Endothelial cell of umbilical vein (primary cell): ENCODE data around the gene MACROD2. TPM values are rescaled to one million over a fixed set of nuclear protein-coding genes. Genes with fewer than 3 reads are reported as not detected.

ENCODE experiments used
- BruUV-seq: library from RNA; stranded (reverse); fragments of 400-500 nt; replicated peaks from 2 replicates; lab custom pipeline; 2021; lab: Mats Ljungman, UMichigan
- CTCF ChIA-PET: fragments of 300-600, 350-600 bp; sonication (Branson Sonifier 250); formaldehyde crosslinking; loops from one replicate; lab custom pipeline; 2021; ENCODE audit warnings: antibody characterized with exemption, inconsistent platforms; lab: Charles Lee
- POLR2A ChIA-PET: fragments of 300-600, 350-600 bp; sonication (Branson Sonifier 250); formaldehyde crosslinking; loops from one replicate; lab custom pipeline; 2021; ENCODE audit warnings: antibody characterized with exemption, inconsistent platforms; lab: Charles Lee
- DNase-seq: peaks from one replicate; pipeline ENCODE4 v3.0.0-alpha.2; 2011; ENCODE audit warnings: low read depth, low spot score
- FAIRE-seq: peaks from 2 replicates; lab custom pipeline; 2011; peaks lifted over from hg19 to GRCh38; lab: Jason Lieb, UNC
- H2AFZ ChIP-seq: 2 replicates; pipeline ENCODE4 v1.6.0; 2012; ENCODE audit warnings: low read depth, low read length, control low read depth, inconsistent platforms
- H3K27ac ChIP-seq: 2 replicates; pipeline ENCODE4 v1.5.1; 2011; ENCODE audit warnings: low read depth, mild to moderate bottlenecking, control low read depth, low read length, moderate library complexity; ENCODE audit not compliant: insufficient read depth
- H3K27me3 ChIP-seq, 2 experiments: 2 replicates each; pipeline versions ENCODE4 v1.6.0 to v1.6.1; 2011; ENCODE audit warnings: low read length in 2 of 2, mixed read lengths in 1 of 2; ENCODE audit not compliant: control insufficient read depth in 2 of 2, insufficient read depth in 2 of 2
- H3K36me3 ChIP-seq, 2 experiments: 2 replicates in 1 of 2; 3 replicates in 1 of 2; pipeline ENCODE4 v1.5.1; 2011; ENCODE audit warnings: low read length in 2 of 2, mild to moderate bottlenecking in 1 of 2, moderate library complexity in 1 of 2; ENCODE audit not compliant: control insufficient read depth in 2 of 2, insufficient read depth in 2 of 2; ENCODE audit errors: extremely low read depth in 1 of 2
- H3K4me1 ChIP-seq: 3 replicates; pipeline ENCODE4 v1.5.1; 2011; ENCODE audit warnings: mild to moderate bottlenecking, low read length; ENCODE audit not compliant: control insufficient read depth, insufficient read depth; ENCODE audit errors: extremely low read depth
- H3K4me2 ChIP-seq: 2 replicates; pipeline ENCODE4 v1.6.1; 2011; ENCODE audit warnings: low read length, control low read depth, mixed read lengths; ENCODE audit not compliant: insufficient read depth
- H3K4me3 ChIP-seq, 3 experiments: fragments of 200-600 bp in 1 of 3; sonication (generic), shearing (Covaris generic) in 1 of 3; replicated peaks in 1 of 3; 2 replicates each; pipeline ENCODE4 v1.5.1; 2011 to 2016; ENCODE audit warnings: control low read depth in 3 of 3, low read length in 3 of 3, mild to moderate bottlenecking in 2 of 3, inconsistent platforms in 1 of 3, low read depth in 1 of 3, moderate library complexity in 1 of 3; ENCODE audit not compliant: insufficient read depth in 1 of 3
- H3K79me2 ChIP-seq: 2 replicates; pipeline ENCODE4 v1.6.0; 2012; ENCODE audit warnings: low read length, inconsistent platforms; ENCODE audit not compliant: control insufficient read depth, insufficient read depth
- H3K9ac ChIP-seq: replicated peaks from 2 replicates; pipeline ENCODE3; 2011; ENCODE audit warnings: low read length, control low read depth; ENCODE audit not compliant: insufficient read depth; ENCODE audit errors: extremely low read depth
- H3K9me1 ChIP-seq: replicated peaks from 3 replicates; pipeline ENCODE4 v1.6.0; 2011; ENCODE audit warnings: mild to moderate bottlenecking, low read length; ENCODE audit not compliant: control insufficient read depth, insufficient read depth; ENCODE audit errors: extremely low read depth
- H3K9me3 ChIP-seq: replicated peaks from 2 replicates; pipeline ENCODE4 v1.5.1; 2012; ENCODE audit warnings: low read length, inconsistent platforms; ENCODE audit not compliant: control insufficient read depth, insufficient read depth
- H4K20me1 ChIP-seq: replicated peaks from 2 replicates; pipeline ENCODE3; 2011; ENCODE audit warnings: mild to moderate bottlenecking, low read length; ENCODE audit not compliant: control insufficient read depth, insufficient read depth; ENCODE audit errors: extremely low read depth
- CTCF ChIP-seq, 2 donors: IDR thresholded peaks; 1 replicate in 1 of 2; 2 replicates in 1 of 2; pipeline ENCODE4 v1.5.1; 2011; ENCODE audit warnings: low read length in 2 of 2, mild to moderate bottlenecking in 2 of 2, moderate library complexity in 2 of 2, control low read depth in 1 of 2, inconsistent platforms in 1 of 2, low read depth in 1 of 2; ENCODE audit not compliant: insufficient read depth in 1 of 2; ENCODE audit errors: extremely low read depth in 1 of 2
- EZH2 ChIP-seq: IDR thresholded peaks from 2 replicates; pipeline ENCODE4 v1.6.1; 2012; ENCODE audit warnings: borderline replicate concordance, low read depth, mild to moderate bottlenecking, moderate library complexity, low read length, inconsistent platforms; ENCODE audit not compliant: severe bottlenecking
- FOS ChIP-seq: IDR thresholded peaks from 2 replicates; pipeline ENCODE4 v1.6.1; 2011; ENCODE audit warnings: mild to moderate bottlenecking, low read length, moderate library complexity, borderline replicate concordance; ENCODE audit not compliant: insufficient read depth
- GATA2 ChIP-seq: IDR thresholded peaks from 2 replicates; pipeline ENCODE4 v1.7.0; 2011; ENCODE audit warnings: low read depth, mild to moderate bottlenecking, moderate library complexity, mixed read lengths, low read length; ENCODE audit not compliant: insufficient read length, insufficient read depth
- JUN ChIP-seq: IDR thresholded peaks from 2 replicates; pipeline ENCODE4 v1.6.1; 2011; ENCODE audit warnings: borderline replicate concordance, low read depth; ENCODE audit not compliant: insufficient read length, insufficient read depth
- MAX ChIP-seq: IDR thresholded peaks from 2 replicates; pipeline ENCODE4 v1.6.1; 2011; ENCODE audit not compliant: insufficient read depth, insufficient read length
- MYC ChIP-seq: IDR thresholded peaks from one replicate; pipeline ENCODE4 v1.6.1; 2011; ENCODE audit warnings: mild to moderate bottlenecking, low read depth, low read length
- POLR2A ChIP-seq: IDR thresholded peaks from 2 replicates; pipeline ENCODE4 v1.6.1; 2012; ENCODE audit warnings: low read depth, mild to moderate bottlenecking, control low read depth, low read length
- POLR2AphosphoS5 ChIP-seq: IDR thresholded peaks from 2 replicates; pipeline ENCODE4 v1.6.1; 2012; ENCODE audit warnings: low read depth, mild to moderate bottlenecking, control low read depth, low read length, moderate library complexity; ENCODE audit not compliant: insufficient read depth
- dilution Hi-C: fragments of 300-500 bp; cut with MboI; formaldehyde crosslinking; loops from one replicate; pipeline ENCODE4 v1.15.0; 2019; ENCODE audit warnings: low sequenced_read_pairs; ENCODE audit not compliant: extremely low pct_ligation_motif_present
- intact Hi-C: fragments of 100-400 bp; cut with micrococcal nuclease; formaldehyde crosslinking; loops from one replicate; pipeline ENCODE4 v1.10.0; 2022
- polyA plus RNA-seq, 4 experiments: library from polyadenylated mRNA; depleted of rRNA in 3 of 4; stranded (reverse) in 3 of 4; unstranded in 1 of 4; fragments of >200 nt; gene quantifications; 2 replicates each; pipeline versions ENCODE4 v1.2.1 to v1.2.3, GENCODE V29; 2011 to 2012; ENCODE audit warnings: missing spikeins in 1 of 4
- total RNA-seq: library from RNA; stranded (reverse); gene quantifications from 2 replicates; pipeline ENCODE4 v1.2.3, GENCODE V29; 2021

MACROD2 gene
- total and polyA plus RNA-seq, 2 donors (not counting 3 experiments of a cell fraction or from before 2014, with no cell fraction given): 0.11 to 0.73 TPM

GRCh38 chr20:15642676-15643075 is 1647.4 kb downstream of the MACROD2 start:
- Histone ChIP-seq H3K36me3 (no peaks in the 10 kb centered on the region), H3K9me1 (no peaks in the 10 kb centered on the region), H3K27me3 (peaks cover 0 to 2% of the 10 kb centered on the region in 2 experiments), H4K20me1 (no peaks in the 10 kb centered on the region), H3K9me3 (no peaks in the 10 kb centered on the region), H3K9ac (no peak overlapping the region), H3K4me2 (no peak overlapping the region), H3K27ac (no peak overlapping the region), H3K79me2 (no peaks in the 10 kb centered on the region), H3K4me1 (peaks cover 5% of the 10 kb centered on the region), H3K4me3 (no peak overlapping the region), H2AFZ (peak overlapping the region; percentile 59)
- BruUV-seq: no TSS peak
- POLR2A ChIA-PET: no interaction called here
- TF ChIP-seq CTCF (IDR thresholded peaks at IDR 0.05; ENCODE audit: extremely low read depth in 1 of 2, insufficient read depth in 1 of 2, low read depth in 1 of 2, low read length in 2 of 2) (no peak), MYC (no peak), FOS (no peak), POLR2AphosphoS5 (no peak), POLR2A (no peak), JUN (no peak), MAX (no peak), EZH2 (no peak), GATA2 (no peak)
- dilution Hi-C loops (no loop called here), intact Hi-C loops (loop anchor here (5.0 kb wide), 1 partner anchor 60 kb away; no protein-coding TSS in a partner anchor)
- FAIRE-seq (peak; percentile 77), DNase-seq (peak; percentile 56)
- CTCF ChIA-PET: interaction anchor here (1.2 kb wide), 1 partner anchor 11 kb away, joined by 7 read pairs; no protein-coding TSS in a partner anchor
